Choroid plexus epithelial cell (primary cell): ENCODE data around the gene ACOX3.
A peak's percentile ranks its signal among the peaks of the same experiment; 100 is the strongest.

Experiments used
- DNase-seq: peaks from one replicate; pipeline ENCODE4 v3.0.0-alpha.2; 2010; ENCODE audit warnings: low read depth
- H3K4me3 ChIP-seq: 2 replicates; pipeline ENCODE4 v1.5.1; 2011; ENCODE audit warnings: low read depth, mild to moderate bottlenecking, control low read depth, low read length, moderate library complexity
- CTCF ChIP-seq: conservative IDR thresholded peaks from 2 replicates; pipeline ENCODE4 v1.5.1; 2011; ENCODE audit warnings: low read depth, mild to moderate bottlenecking, control low read depth, inconsistent platforms, low read length, moderate library complexity

The ACOX3 gene

GRCh38 chr4:8457646-8458252, 17.2 kb upstream of the ACOX3 start:
- TF ChIP-seq CTCF = no peak
- no peak for DNase-seq
- H3K4me3 ChIP-seq = no peak overlapping the region

- DNase-seq = no peak
- H3K4me3 ChIP-seq = no peak overlapping the region
- TF ChIP-seq CTCF = no peak
Observed at GRCh38 chr4:8453957-8454356, 13.4 kb upstream of the ACOX3 start.

GRCh38 chr4:8451440-8452182, 11.1 kb upstream of the ACOX3 start:
- no peak for DNase-seq
- no peak for TF ChIP-seq CTCF
- H3K4me3 ChIP-seq = no peak overlapping the region

GRCh38 chr4:8446122-8446521, 5.6 kb upstream of the ACOX3 start:
- no peak overlapping the region for H3K4me3 ChIP-seq
- TF ChIP-seq CTCF = no peak

GRCh38 chr4:8443801-8444200, 3.3 kb upstream of the ACOX3 start:
- no peak for TF ChIP-seq CTCF
- H3K4me3 ChIP-seq = no peak overlapping the region
- DNase-seq = no peak

More at GRCh38 chr4:8446122-8446521, 5.6 kb upstream of the ACOX3 start:
- DNase-seq = no peak

- DNase-seq = peak; percentile 48
- no peak for TF ChIP-seq CTCF
- H3K4me3 ChIP-seq = peak overlapping the region; percentile 9
Observed at GRCh38 chr4:8442596-8443358, 2.3 kb upstream of the ACOX3 start.
